Neural cell (in vitro differentiated cells): ENCODE measurements around the gene CST4. TPM values are rescaled to one million over a fixed set of nuclear protein-coding genes. Genes with fewer than 3 reads are reported as not detected.
"Not testable (repeated sequence)": the region's sequence is repeated elsewhere in the genome, so short reads cannot be mapped to it uniquely, and the experiment has no call there.

Source experiments
- H2AFZ ChIP-seq: fragments of 200-600, 300-800 bp; sonication (generic), shearing (Covaris generic); 2 replicates; pipeline ENCODE4 v1.6.0; 2014; ENCODE audit warnings: low read depth, mild to moderate bottlenecking, antibody characterized with exemption, low read length, moderate library complexity
- H3F3A ChIP-seq: fragments of 200-600 bp; shearing (Covaris generic); 2 replicates; pipeline ENCODE4 v1.6.1; 2016; ENCODE audit warnings: mild to moderate bottlenecking, moderate library complexity, mixed read lengths, antibody characterized with exemption, low read length; ENCODE audit not compliant: insufficient read depth, poor library complexity, severe bottlenecking
- H3K27ac ChIP-seq: fragments of 200-600, 300-800 bp; sonication (generic), shearing (Covaris generic); 2 replicates; pipeline ENCODE4 v1.5.1; 2014; ENCODE audit warnings: mild to moderate bottlenecking, low read length, moderate library complexity
- H3K27me3 ChIP-seq: fragments of 300-800, 200-600 bp; sonication (generic), shearing (Covaris generic); 2 replicates; pipeline ENCODE4 v1.6.0; 2014; ENCODE audit warnings: mild to moderate bottlenecking, low read depth, low read length, moderate library complexity; ENCODE audit not compliant: insufficient read depth
- H3K36me3 ChIP-seq: fragments of 300-800, 200-600 bp; sonication (generic), shearing (Covaris generic); 2 replicates; pipeline ENCODE4 v1.5.1; 2014; ENCODE audit warnings: mild to moderate bottlenecking, antibody characterized with exemption, low read length, moderate library complexity; ENCODE audit not compliant: insufficient read depth
- H3K4me2 ChIP-seq: fragments of 300-800, 200-600 bp; sonication (generic), shearing (Covaris generic); 2 replicates; pipeline ENCODE4 v1.6.0; 2014; ENCODE audit warnings: mild to moderate bottlenecking, low read length
- H3K4me3 ChIP-seq: fragments of 300-800, 200-600 bp; sonication (generic), shearing (Covaris generic); 2 replicates; pipeline ENCODE4 v1.5.1; 2014; ENCODE audit warnings: mild to moderate bottlenecking, low read length, moderate library complexity
- H3K79me2 ChIP-seq: fragments of 200-600 bp; shearing (Covaris generic); replicated peaks from 2 replicates; pipeline ENCODE4 v1.6.0; 2014; ENCODE audit warnings: mild to moderate bottlenecking, low read length, moderate library complexity; ENCODE audit not compliant: insufficient read depth
- H3K9ac ChIP-seq: fragments of 300-800, 200-600 bp; sonication (generic), shearing (Covaris generic); 2 replicates; pipeline ENCODE4 v1.6.1; 2016; ENCODE audit warnings: mild to moderate bottlenecking, low read length, mixed read lengths
- H3K9me2 ChIP-seq: fragments of 200-600 bp; shearing (Covaris generic); 2 replicates; pipeline ENCODE4 v1.6.1; 2016; ENCODE audit warnings: mild to moderate bottlenecking, low read length, mixed read lengths; ENCODE audit not compliant: insufficient read depth
- H3K9me3 ChIP-seq: fragments of 200-600, 300-800 bp; sonication (generic), shearing (Covaris generic); 2 replicates; pipeline ENCODE4 v1.6.1; 2016; ENCODE audit warnings: mild to moderate bottlenecking, mixed run types, low read length, moderate library complexity, mixed read lengths
- H4K20me1 ChIP-seq: fragments of 200-600 bp; shearing (Covaris generic); 2 replicates; pipeline ENCODE4 v1.6.1; 2016; ENCODE audit warnings: mild to moderate bottlenecking, mixed run types; ENCODE audit not compliant: insufficient read depth
- CTCF ChIP-seq: fragments of 450-650 bp; IDR thresholded peaks from 2 replicates; pipeline ENCODE4 v1.5.1; 2014; ENCODE audit warnings: antibody characterized with exemption, mild to moderate bottlenecking, moderate library complexity; ENCODE audit not compliant: poor library complexity, severe bottlenecking
- EP300 ChIP-seq: fragments of 450-650 bp; conservative IDR thresholded peaks from 2 replicates; pipeline ENCODE4 v1.6.1; 2014; ENCODE audit warnings: antibody characterized with exemption, mild to moderate bottlenecking, moderate library complexity; ENCODE audit not compliant: poor library complexity, severe bottlenecking
- EZH2 ChIP-seq: fragments of 200-600, 300-800 bp; shearing (Covaris generic), sonication (generic); IDR thresholded peaks from 2 replicates; pipeline ENCODE4 v1.6.1; 2014; ENCODE audit warnings: antibody characterized with exemption, low read length, borderline replicate concordance, mild to moderate bottlenecking; ENCODE audit not compliant: insufficient read depth, poor library complexity, severe bottlenecking
- MXI1 ChIP-seq: fragments of 450-650 bp; conservative IDR thresholded peaks from 2 replicates; pipeline ENCODE4 v1.6.1; 2014; ENCODE audit warnings: antibody characterized with exemption, mild to moderate bottlenecking; ENCODE audit not compliant: poor library complexity, severe bottlenecking
- POLR2AphosphoS5 ChIP-seq: IDR thresholded peaks from 2 replicates; pipeline ENCODE4 v1.6.1; 2012
- RAD21 ChIP-seq: fragments of 450-650 bp; conservative IDR thresholded peaks from 2 replicates; pipeline ENCODE4 v1.6.1; 2014; ENCODE audit warnings: antibody characterized with exemption, mild to moderate bottlenecking, moderate library complexity
- REST ChIP-seq: IDR thresholded peaks from 2 replicates; pipeline ENCODE4 v1.6.1; 2012; ENCODE audit warnings: borderline replicate concordance
- SMC3 ChIP-seq: fragments of 450-650 bp; conservative IDR thresholded peaks from 2 replicates; pipeline ENCODE4 v1.6.1; 2014; ENCODE audit warnings: antibody characterized with exemption, mild to moderate bottlenecking, moderate library complexity; ENCODE audit not compliant: poor library complexity
- TAF1 ChIP-seq: IDR thresholded peaks from 2 replicates; pipeline ENCODE4 v1.6.1; 2012; ENCODE audit warnings: low read depth
- polyA plus RNA-seq: library from polyadenylated mRNA; depleted of rRNA; stranded (reverse); fragments of >200 nt; gene quantifications from 2 replicates; pipeline ENCODE4 v1.2.3, GENCODE V29; 2014

CST4 gene
- polyA plus RNA-seq, 1 donor from 2014 or later: not detected

- no peaks in the 10 kb centered on the region for H3K9me2 ChIP-seq
- H3K4me3 ChIP-seq: no peak overlapping the region
- no peak overlapping the region for H3K27ac ChIP-seq
- no peaks in the 10 kb centered on the region for H3K27me3 ChIP-seq
- no peaks in the 10 kb centered on the region for H3K9me3 ChIP-seq
- H3K36me3 ChIP-seq: no peaks in the 10 kb centered on the region
- no peak overlapping the region for H3K9ac ChIP-seq
- no peaks in the 10 kb centered on the region for H4K20me1 ChIP-seq
- H3K79me2 ChIP-seq: no peaks in the 10 kb centered on the region
- H2AFZ ChIP-seq: no peak overlapping the region
- no peaks in the 10 kb centered on the region for H3F3A ChIP-seq
- H3K4me2 ChIP-seq: no peak overlapping the region
- no peak for TF ChIP-seq EP300
- no peak for TF ChIP-seq POLR2AphosphoS5
- TF ChIP-seq REST: no peak
- TF ChIP-seq MXI1: no peak
- no peak for TF ChIP-seq TAF1
- TF ChIP-seq SMC3: no peak
- no peak for TF ChIP-seq EZH2
- no peak for TF ChIP-seq CTCF
- no peak for TF ChIP-seq RAD21
These were observed 28.6 kb downstream of the CST4 start for GRCh38 chr20:23659989-23660837.

GRCh38 chr20:23659610-23659988, 29.2 kb downstream of the CST4 start:
- H3F3A ChIP-seq, H3K9me3 ChIP-seq, H3K27ac ChIP-seq, H3K36me3 ChIP-seq, H3K27me3 ChIP-seq, H3K4me2 ChIP-seq, H3K9me2 ChIP-seq, H3K79me2 ChIP-seq, H3K4me3 ChIP-seq, H4K20me1 ChIP-seq, H2AFZ ChIP-seq, H3K9ac ChIP-seq: not testable (repeated sequence)
